ENCODE data around the gene ZMPSTE24. TPM values are rescaled to one million over a fixed set of nuclear protein-coding genes. Genes with fewer than 3 reads are reported as not detected.

The ZMPSTE24 gene
- total and polyA plus RNA-seq, 2 of the 4 experiments (the other 2 are of a cell fraction): 21.0 to 28.9 TPM

- DNase-seq (peak; percentile 97), ATAC-seq (ENCODE audit: low read depth) (peak; percentile 85)
- H3K56ac ChIP-seq (ENCODE audit: extremely low read depth, insufficient read depth, low read length): no peak overlapping the region
- H2AFZ ChIP-seq (replicated peaks; ENCODE audit: low read length, poor library complexity): no peak overlapping the region
- in situ Hi-C loops (cut with MboI; ENCODE audit: low sequenced_read_pairs) (no loop called here), intact Hi-C loops (cut with micrococcal nuclease) (no loop called here), dilution Hi-C loops (cut with HindIII; ENCODE audit: low sequenced_read_pairs, unreplicated experiment) (no loop called here)
- WGBS, 2 experiments (ENCODE audit: extremely low coverage in 2 of 2, insufficient read length in 1 of 2): 0% methylated on average over 1 of the region's 2 CpGs; no CpG with 5 or more reads in 1 of the 2 experiments
- no peak overlapping the region for H3K23ac ChIP-seq (ENCODE audit: low read depth, low read length)
- peaks cover 7% of the 10 kb centered on the region for H3K4me1 ChIP-seq (ENCODE audit: control insufficient read depth, insufficient read depth, low read length)
- no peak overlapping the region for H3K14ac ChIP-seq (replicated peaks; ENCODE audit: low read depth, low read length)
- H3K4me2 ChIP-seq (ENCODE audit: low read depth, low read length): peak overlapping the region; percentile 53; the same call in 1 of the 2 replicates
- no peak overlapping the region for H2BK20ac ChIP-seq (ENCODE audit: low read depth, low read length)
- H3K9ac ChIP-seq (ENCODE audit: low read depth, low read length): no peak overlapping the region
- H3K9me3 ChIP-seq (ENCODE audit: control insufficient read depth, insufficient read depth, low read length): no peaks in the 10 kb centered on the region
- no peak overlapping the region for H4K8ac ChIP-seq (ENCODE audit: low read depth in 2 of 2, low read length in 2 of 2)
- H4K91ac ChIP-seq (ENCODE audit: insufficient read depth, low read depth, low read length): no peak overlapping the region
- ChIA-PET POLR2A (ENCODE audit: unreplicated experiment) (no interaction called here), CTCF (interaction anchor here (1.0 to 1.4 kb wide), 2 partner anchors 47 to 71 kb away, joined by 4 read pairs; no protein-coding TSS in a partner anchor)
- peak overlapping the region; percentile 23 for H2BK5ac ChIP-seq (ENCODE audit: low read depth, low read length, poor library complexity, severe bottlenecking)
- peak overlapping the region; percentile 77; the same call in 1 of the 2 replicates for H3K27ac ChIP-seq (ENCODE audit: insufficient read depth, low read length)
- H4K20me1 ChIP-seq (ENCODE audit: insufficient read depth, low read length): peaks cover 9% of the 10 kb centered on the region
- no peak overlapping the region for H2BK15ac ChIP-seq (ENCODE audit: low read depth, low read length)
- no peak overlapping the region for H3K4me3 ChIP-seq (ENCODE audit: insufficient read depth, low read depth, low read length)
- H2AK9ac ChIP-seq (replicated peaks; ENCODE audit: low read depth, low read length, poor library complexity): no peak overlapping the region
- peaks cover 14% of the 10 kb centered on the region for H3K9me1 ChIP-seq (ENCODE audit: insufficient read depth, low read length)
- H3K27me3 ChIP-seq (ENCODE audit: control insufficient read depth, insufficient read depth, low read length): no peaks in the 10 kb centered on the region
- H3K36me3 ChIP-seq (ENCODE audit: control insufficient read depth, insufficient read depth, low read length): peaks cover 25% of the 10 kb centered on the region
- no peak overlapping the region for H4K5ac ChIP-seq (ENCODE audit: low read depth, low read length)
- H3K4ac ChIP-seq (ENCODE audit: low read depth, low read length): no peak overlapping the region
- no peak overlapping the region for H3K18ac ChIP-seq (ENCODE audit: low read depth, low read length)
- H2BK120ac ChIP-seq (ENCODE audit: low read depth, low read length): no peak overlapping the region
- BruUV-seq (replicated peaks): no TSS peak
- no peak overlapping the region for H2AK5ac ChIP-seq (ENCODE audit: low read depth, low read length)
- TF ChIP-seq MAFK (IDR thresholded peaks at IDR 0.05; ENCODE audit: low read depth, low read length) (0 out of 2 replicates have a peak, but pooled peaks have one; percentile 12), MXI1 (IDR thresholded peaks at IDR 0.05; ENCODE audit: borderline replicate concordance, low read depth, low read length) (no peak), CHD1 (IDR thresholded peaks at IDR 0.05; ENCODE audit: low read depth, low read length) (no peak), POLR2A (IDR thresholded peaks at IDR 0.05; ENCODE audit: low read depth, low read length) (no peak), BHLHE40 (IDR thresholded peaks at IDR 0.05; ENCODE audit: low read depth, low read length) (peak; percentile 56; the same call in 1 of the 2 replicates), FOS (IDR thresholded peaks at IDR 0.05; ENCODE audit: low read depth, low read length) (no peak; the same call in 1 of the 2 replicates), NFE2L2 (IDR thresholded peaks at IDR 0.05; ENCODE audit: low read depth, low read length) (no peak), MAZ (IDR thresholded peaks at IDR 0.05; ENCODE audit: borderline replicate concordance, low read depth, low read length) (no peak), RFX5 (IDR thresholded peaks at IDR 0.05; ENCODE audit: low read depth, low read length) (no peak), CEBPB (IDR thresholded peaks at IDR 0.05; ENCODE audit: low read depth, low read length) (peak; percentile 93), CTCF (conservative IDR thresholded peaks at IDR 0.05; ENCODE audit: low read depth, low read length) (no peak), ELK1 (IDR thresholded peaks at IDR 0.05; ENCODE audit: borderline replicate concordance, low read depth, low read length) (no peak), USF2 (IDR thresholded peaks at IDR 0.05; ENCODE audit: low read depth, low read length) (peak; percentile 58), SMC3 (IDR thresholded peaks at IDR 0.05; ENCODE audit: low read depth, low read length) (no peak), RCOR1 (IDR thresholded peaks at IDR 0.05; ENCODE audit: insufficient replicate concordance, low read length) (no peak), RAD21 (IDR thresholded peaks at IDR 0.05; ENCODE audit: low read length) (0 out of 2 replicates have a peak, but pooled peaks have one; percentile 4)
- H3K79me1 ChIP-seq (ENCODE audit: low read depth in 1 of 2, low read length in 2 of 2): peaks cover 24 to 58% of the 10 kb centered on the region in 2 experiments
These were observed 9.7 kb downstream of the ZMPSTE24 start for GRCh38 chr1:40267767-40268187.
